ENCODE results near the gene PLLP.

Gene PLLP

GRCh38 chr16:57213462-57213861 is 71.0 kb downstream of the PLLP start:
- DNase-seq: no peak

DNA sequence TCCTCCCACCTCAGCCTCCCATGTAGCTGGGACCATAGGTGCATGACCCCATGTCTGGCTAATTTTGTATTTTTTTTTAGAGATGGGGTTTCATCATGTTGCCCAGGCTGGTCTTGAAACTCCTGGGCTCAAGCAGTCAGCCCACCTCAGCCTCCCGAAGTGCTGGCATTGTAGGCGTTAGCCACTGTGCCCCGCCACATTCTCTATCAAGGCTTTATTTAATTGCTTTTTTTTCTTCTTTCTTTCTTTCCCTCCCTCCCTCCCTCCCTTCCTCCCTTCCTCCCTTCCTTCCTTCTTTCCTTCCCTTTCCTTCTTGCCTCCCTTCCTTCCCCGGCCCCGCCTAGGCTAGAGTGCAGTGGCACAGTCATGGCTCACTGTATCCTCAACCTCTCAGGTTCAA is 74.7 kb downstream of the PLLP start:
- no peak for DNase-seq

DNA sequence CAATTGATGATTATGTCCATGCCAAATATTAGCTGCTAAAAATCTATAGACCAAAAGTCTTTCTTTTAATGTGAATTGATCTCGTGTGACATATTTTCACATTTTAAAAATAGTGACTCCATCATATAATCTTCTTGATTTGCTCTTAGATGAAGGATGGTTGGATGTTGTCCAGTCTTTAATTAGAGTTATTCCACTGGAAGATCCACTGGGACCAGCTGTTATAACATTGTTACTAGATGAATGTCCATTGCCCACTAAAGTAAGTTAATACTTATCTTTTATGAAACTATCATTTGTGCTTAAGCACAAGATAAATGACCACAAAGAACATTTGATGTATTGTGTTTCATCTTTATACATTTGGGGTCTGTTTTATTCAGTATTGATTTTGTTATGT is 75.5 kb downstream of the PLLP start:
- DNase-seq: no peak
